Measurements from ENCODE around the gene COBLL1.

GRCh38 chr2:164692958-164693357 is 148.7 kb downstream of the COBLL1 start:
- TF ChIP-seq CEBPB (IDR thresholded peaks at IDR 0.05; ENCODE audit: low read depth, low read length) (no peak), CTCF (conservative IDR thresholded peaks at IDR 0.05; ENCODE audit: low read depth, low read length) (no peak), POLR2A (IDR thresholded peaks at IDR 0.05; ENCODE audit: low read depth, low read length) (no peak), NFE2L2 (IDR thresholded peaks at IDR 0.05; ENCODE audit: low read depth, low read length) (no peak), USF2 (IDR thresholded peaks at IDR 0.05; ENCODE audit: low read depth, low read length) (no peak), RAD21 (IDR thresholded peaks at IDR 0.05; ENCODE audit: low read length) (no peak), MAZ (IDR thresholded peaks at IDR 0.05; ENCODE audit: borderline replicate concordance, low read depth, low read length) (no peak), MAFK (IDR thresholded peaks at IDR 0.05; ENCODE audit: low read depth, low read length) (no peak), RFX5 (IDR thresholded peaks at IDR 0.05; ENCODE audit: low read depth, low read length) (no peak), FOS (IDR thresholded peaks at IDR 0.05; ENCODE audit: low read depth, low read length) (no peak), MXI1 (IDR thresholded peaks at IDR 0.05; ENCODE audit: borderline replicate concordance, low read depth, low read length) (no peak), RCOR1 (IDR thresholded peaks at IDR 0.05; ENCODE audit: insufficient replicate concordance, low read length) (no peak)
